Cardiac fibroblast (primary cell): Measurements from ENCODE around the gene SMARCC1.
"Not testable (repeated sequence)": the region's sequence is repeated elsewhere in the genome, so short reads cannot be mapped to it uniquely, and the experiment has no call there.

Experiments used
- DNase-seq, 2 donors: peaks; one replicate each; pipeline versions ENCODE4 v3.0.0 to v3.0.0-alpha.2; 2010; ENCODE audit warnings: low read depth in 2 of 2
- H3K4me3 ChIP-seq, 2 donors: replicated peaks in 1 of 2; 1 replicate in 1 of 2; 2 replicates in 1 of 2; pipeline ENCODE4 v1.5.1; 2011; ENCODE audit warnings: low read depth in 2 of 2, low read length in 2 of 2, mild to moderate bottlenecking in 2 of 2, moderate library complexity in 1 of 2
- CTCF ChIP-seq: IDR thresholded peaks from one replicate; pipeline ENCODE4 v1.5.1; 2011; ENCODE audit warnings: low read depth, mild to moderate bottlenecking, low read length, inconsistent platforms

SMARCC1 gene

GRCh38 chr3:47772047-47772446, 9.6 kb downstream of the SMARCC1 start:
- DNase-seq, result no peak
- no peak overlapping the region for H3K4me3 ChIP-seq
- TF ChIP-seq CTCF, result no peak

- no peak for TF ChIP-seq CTCF
- H3K4me3 ChIP-seq, result no peak overlapping the region
- DNase-seq, result no peak
These were observed 15.5 kb downstream of the SMARCC1 start for GRCh38 chr3:47766186-47766585.

GRCh38 chr3:47762233-47762632, 19.5 kb downstream of the SMARCC1 start:
- DNase-seq, result peak in 1 of 2 donors; percentile 17
- no peak for TF ChIP-seq CTCF
- H3K4me3 ChIP-seq, result no peak overlapping the region

- TF ChIP-seq CTCF, result no peak
- no peak overlapping the region for H3K4me3 ChIP-seq
- DNase-seq, result no peak
These were observed 20.6 kb downstream of the SMARCC1 start for GRCh38 chr3:47761046-47761445.

- not testable (repeated sequence) for H3K4me3 ChIP-seq, DNase-seq
These were observed 21.5 kb downstream of the SMARCC1 start for GRCh38 chr3:47760207-47760606.

- no peak overlapping the region for H3K4me3 ChIP-seq
- TF ChIP-seq CTCF, result no peak
These were observed 23.2 kb downstream of the SMARCC1 start for GRCh38 chr3:47758261-47759025.

GRCh38 chr3:47752716-47753115, 29.0 kb downstream of the SMARCC1 start:
- DNase-seq, result no peak
- no peak overlapping the region for H3K4me3 ChIP-seq
- TF ChIP-seq CTCF, result no peak

More at GRCh38 chr3:47758261-47759025, 23.2 kb downstream of the SMARCC1 start:
- no peak for DNase-seq

- not testable (repeated sequence) for DNase-seq, H3K4me3 ChIP-seq
These were observed 30.8 kb downstream of the SMARCC1 start for GRCh38 chr3:47750811-47751354.
